GM20431 (cell line): ENCODE measurements around the gene AFAP1L1.

Experiments used
- in situ Hi-C: fragments of 300-500 bp; cut with MseI, MboI; formaldehyde crosslinking; loops from one replicate; pipeline ENCODE4 v1.15.0; 2020; ENCODE audit warnings: low sequenced_read_pairs; ENCODE audit not compliant: unreplicated experiment

AFAP1L1 gene

GRCh38 chr5:149271716-149272563, at the start of gene AFAP1L1:
AFAP1L1 (plus strand) TSS chr5:149271859; CDS start chr5:149271969, 110 bp downstream.
- in situ Hi-C loops = no loop called here

- in situ Hi-C loops = no loop called here
These were observed 48.4 kb upstream of the AFAP1L1 start for GRCh38 chr5:149223081-149223848.

- in situ Hi-C loops = no loop called here
These were observed 47.4 kb upstream of the AFAP1L1 start for GRCh38 chr5:149224282-149224681.

GRCh38 chr5:149227168-149227826, 44.4 kb upstream of the AFAP1L1 start:
- in situ Hi-C loops = no loop called here

GRCh38 chr5:149228618-149229297, 42.9 kb upstream of the AFAP1L1 start:
- in situ Hi-C loops = no loop called here

- in situ Hi-C loops = no loop called here
These were observed 42.2 kb upstream of the AFAP1L1 start for GRCh38 chr5:149229298-149229937.

- in situ Hi-C loops = no loop called here
These were observed 35.8 kb upstream of the AFAP1L1 start for GRCh38 chr5:149235841-149236240.

- in situ Hi-C loops = no loop called here
These were observed 34.0 kb upstream of the AFAP1L1 start for GRCh38 chr5:149237662-149238061.

GRCh38 chr5:149238540-149238939, 33.1 kb upstream of the AFAP1L1 start:
- in situ Hi-C loops = no loop called here

- in situ Hi-C loops = no loop called here
These were observed 31.7 kb upstream of the AFAP1L1 start for GRCh38 chr5:149239917-149240316.

- in situ Hi-C loops = no loop called here
These were observed 31.2 kb upstream of the AFAP1L1 start for GRCh38 chr5:149240354-149240998.

GRCh38 chr5:149242339-149242738, 29.3 kb upstream of the AFAP1L1 start:
- in situ Hi-C loops = no loop called here

- in situ Hi-C loops = no loop called here
These were observed 24.8 kb upstream of the AFAP1L1 start for GRCh38 chr5:149246906-149247305.

GRCh38 chr5:149247726-149248125, 23.9 kb upstream of the AFAP1L1 start:
- in situ Hi-C loops = no loop called here

- in situ Hi-C loops = no loop called here
These were observed 20.1 kb upstream of the AFAP1L1 start for GRCh38 chr5:149251546-149251945.

- in situ Hi-C loops = no loop called here
These were observed 17.2 kb upstream of the AFAP1L1 start for GRCh38 chr5:149254506-149254905.

GRCh38 chr5:149256451-149256850, 15.2 kb upstream of the AFAP1L1 start:
- in situ Hi-C loops = no loop called here

- in situ Hi-C loops = no loop called here
These were observed 14.5 kb upstream of the AFAP1L1 start for GRCh38 chr5:149257131-149257530.
